ENCODE data around the gene TIAM2.

TIAM2 gene

GRCh38 chr6:155026022-155026705, 31.0 kb downstream of the TIAM2 start:
- no peak for DNase-seq

- no peak for DNase-seq
Observed at GRCh38 chr6:155026706-155027045, 31.6 kb downstream of the TIAM2 start.

DNA sequence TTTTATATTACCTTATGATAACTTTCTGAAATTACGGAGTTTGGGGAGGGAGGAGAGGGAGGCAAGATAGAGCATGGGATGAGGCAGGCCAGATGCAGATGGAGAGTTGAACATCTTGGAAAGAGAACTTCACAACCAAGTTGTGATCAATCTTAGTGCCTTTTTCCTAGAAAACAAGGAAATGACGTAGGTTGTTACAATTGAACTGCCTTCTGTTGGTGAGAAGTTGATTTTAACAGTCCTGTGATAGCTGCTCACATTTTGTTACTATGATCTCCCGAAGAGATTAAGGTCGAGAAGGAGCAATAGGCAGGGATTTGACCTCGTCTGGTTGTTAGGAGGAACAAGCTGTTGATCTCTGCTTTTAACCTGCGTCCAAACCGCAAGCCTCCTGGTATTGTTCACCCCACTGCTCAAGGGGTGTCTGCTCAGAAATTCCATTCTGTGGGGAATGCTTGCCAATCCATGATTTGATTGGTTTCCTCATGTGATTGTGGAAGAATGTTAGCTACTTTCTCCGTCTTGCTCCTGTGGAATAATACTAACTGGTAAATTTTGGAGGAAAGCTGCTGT, 35.1 kb downstream of the TIAM2 start:
- DNase-seq = no peak

DNA sequence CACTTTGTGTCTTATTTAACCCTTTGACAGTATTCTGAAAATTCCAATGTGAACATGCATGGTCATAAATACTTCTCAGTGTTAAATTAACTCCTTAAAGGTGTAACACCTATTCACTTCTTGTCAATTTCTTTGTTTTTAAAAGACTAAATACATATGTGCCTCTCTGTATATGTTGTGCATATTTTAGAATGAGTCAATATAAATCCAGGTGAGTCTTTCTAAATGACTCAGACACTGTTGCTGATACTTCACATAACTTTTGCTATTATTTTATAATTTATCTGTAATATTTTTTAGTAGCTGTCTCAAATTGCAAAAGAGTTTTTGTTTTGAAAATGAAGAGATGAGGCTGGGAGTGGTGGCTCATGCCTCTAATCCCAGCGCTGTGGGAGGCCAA, 36.0 kb downstream of the TIAM2 start:
- no peak for DNase-seq

GRCh38 chr6:155033021-155033791, 38.1 kb downstream of the TIAM2 start:
- no peak for DNase-seq

DNA sequence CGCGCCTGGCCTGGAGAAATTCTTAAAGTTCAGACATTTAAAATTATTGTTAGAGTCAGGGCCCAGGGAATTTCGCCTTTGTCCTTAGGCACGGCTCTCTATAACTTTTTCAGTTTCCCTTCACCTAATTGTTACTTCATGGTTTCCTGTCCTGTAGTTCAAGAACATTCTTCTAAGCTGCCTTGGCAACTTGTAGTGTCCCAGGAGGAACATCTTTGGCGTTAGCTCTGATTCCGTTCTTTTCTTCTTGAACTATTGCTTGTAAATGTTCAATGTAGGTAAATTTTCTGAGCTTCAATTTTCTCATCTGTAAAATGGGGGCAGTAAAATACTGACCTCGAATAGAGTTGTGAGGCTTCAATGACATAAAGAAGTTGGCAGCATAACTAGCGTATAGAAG, 41.8 kb downstream of the TIAM2 start:
- DNase-seq = no peak

GRCh38 chr6:155038104-155038503, 43.0 kb downstream of the TIAM2 start:
- DNase-seq = no peak

- DNase-seq = no peak
Observed at GRCh38 chr6:155038527-155038926, 43.4 kb downstream of the TIAM2 start.

GRCh38 chr6:155039618-155040017, 44.5 kb downstream of the TIAM2 start:
- no peak for DNase-seq

GRCh38 chr6:155040154-155040553, 45.0 kb downstream of the TIAM2 start:
- no peak for DNase-seq

DNA sequence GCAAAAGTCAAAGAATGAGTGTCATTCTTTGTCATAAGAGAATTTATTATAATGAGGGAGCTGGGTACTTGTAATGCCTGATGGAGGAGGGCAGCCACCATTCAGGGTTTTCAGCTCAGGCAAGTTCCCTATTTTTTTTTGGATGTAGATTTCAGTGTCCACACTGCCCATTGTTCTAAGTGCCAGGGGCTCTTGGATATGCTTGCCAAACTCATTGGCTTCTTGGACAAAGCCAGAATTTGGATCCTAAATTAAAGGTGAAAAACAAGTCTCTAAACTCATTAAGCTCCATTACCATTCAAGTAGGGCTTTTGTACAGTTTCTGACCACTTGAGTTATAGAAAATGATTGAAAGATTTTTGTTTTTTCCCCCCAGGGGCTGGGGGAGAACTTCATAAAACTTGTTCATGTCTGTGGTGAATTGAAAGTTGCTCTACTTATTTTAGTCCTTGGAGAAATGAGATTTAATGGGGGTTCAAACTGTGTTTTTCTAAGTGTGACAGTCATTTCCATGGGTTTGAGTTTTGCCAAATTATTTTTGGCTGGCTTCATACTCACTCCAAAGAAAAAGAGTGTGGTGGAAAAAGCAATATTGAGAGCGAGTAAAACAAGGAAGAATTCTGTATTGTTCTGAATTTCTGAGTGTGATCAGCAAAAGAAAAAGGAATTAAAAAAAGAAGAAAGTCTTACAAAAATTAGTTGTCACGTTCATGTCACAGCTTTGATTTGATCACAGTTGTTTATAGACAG, 46.0 kb downstream of the TIAM2 start:
- no peak for DNase-seq

- DNase-seq = no peak
Observed at GRCh38 chr6:155041741-155042279, 46.7 kb downstream of the TIAM2 start.

DNA sequence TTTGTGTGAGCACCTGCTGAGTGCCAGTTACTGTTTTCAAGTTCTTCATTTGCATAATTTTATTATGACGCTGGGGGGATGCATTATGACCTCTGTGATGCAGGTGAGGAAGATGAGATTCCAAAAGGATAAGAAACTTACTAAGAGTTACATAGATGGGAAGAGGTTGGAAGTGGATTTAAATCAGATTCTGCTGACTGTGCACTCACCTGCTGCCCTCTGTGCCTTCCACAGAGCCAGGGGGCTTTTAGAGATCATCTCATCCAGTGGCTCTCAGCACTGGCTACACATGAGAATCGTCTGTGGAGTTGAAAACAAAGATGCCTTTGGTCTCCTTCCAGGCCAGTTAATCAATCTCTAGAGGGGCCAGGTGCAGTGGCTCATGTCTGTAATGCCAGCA, 47.9 kb downstream of the TIAM2 start:
- DNase-seq = no peak

- DNase-seq = no peak
Observed at GRCh38 chr6:155045561-155046404, 50.7 kb downstream of the TIAM2 start.

DNA sequence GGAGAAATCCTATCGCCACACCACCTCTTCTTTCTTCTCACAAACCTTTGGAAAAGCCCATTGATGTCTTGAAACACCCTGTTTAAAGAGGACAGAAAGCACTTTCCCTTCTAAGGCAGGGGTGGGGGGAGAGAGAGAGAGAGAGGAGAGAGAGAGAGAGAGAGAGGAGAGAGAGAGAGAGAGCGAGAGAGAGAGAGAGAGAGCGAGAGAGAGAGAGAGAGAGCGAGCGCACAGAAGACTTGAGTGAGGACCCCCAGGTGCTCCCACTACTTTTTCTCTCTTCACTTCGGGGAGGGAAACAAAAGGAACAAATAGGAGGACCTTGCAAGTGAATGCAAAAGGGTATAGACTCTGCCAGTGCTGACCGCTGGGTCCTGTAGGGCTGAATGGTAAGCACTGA, 52.4 kb downstream of the TIAM2 start:
- DNase-seq = no peak

DNA sequence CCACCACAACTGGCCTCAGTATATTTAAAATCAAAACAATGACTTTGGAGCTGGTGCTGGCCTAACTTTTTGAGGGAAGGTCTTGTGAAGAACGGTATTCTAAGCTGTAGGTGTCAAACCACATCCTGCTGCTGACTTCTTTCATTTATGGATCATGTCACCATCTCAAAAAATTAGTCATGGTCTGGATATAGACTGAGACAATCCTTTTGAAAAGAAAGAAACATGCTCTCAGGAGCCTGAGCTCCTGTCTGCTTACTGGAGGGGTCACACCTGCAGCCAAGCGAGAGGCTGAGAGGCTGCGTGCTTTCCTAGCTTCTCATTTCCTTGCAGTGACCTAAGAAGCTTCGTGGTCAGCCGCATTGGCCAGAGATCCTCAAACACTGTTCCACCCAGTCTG, 55.2 kb downstream of the TIAM2 start:
- DNase-seq = peak; percentile 22

GRCh38 chr6:155054491-155055250, 59.6 kb downstream of the TIAM2 start:
- no peak for DNase-seq

GRCh38 chr6:155055729-155056128, 60.6 kb downstream of the TIAM2 start:
- no peak for DNase-seq

GRCh38 chr6:155056756-155057155, 61.6 kb downstream of the TIAM2 start:
- no peak for DNase-seq

DNA sequence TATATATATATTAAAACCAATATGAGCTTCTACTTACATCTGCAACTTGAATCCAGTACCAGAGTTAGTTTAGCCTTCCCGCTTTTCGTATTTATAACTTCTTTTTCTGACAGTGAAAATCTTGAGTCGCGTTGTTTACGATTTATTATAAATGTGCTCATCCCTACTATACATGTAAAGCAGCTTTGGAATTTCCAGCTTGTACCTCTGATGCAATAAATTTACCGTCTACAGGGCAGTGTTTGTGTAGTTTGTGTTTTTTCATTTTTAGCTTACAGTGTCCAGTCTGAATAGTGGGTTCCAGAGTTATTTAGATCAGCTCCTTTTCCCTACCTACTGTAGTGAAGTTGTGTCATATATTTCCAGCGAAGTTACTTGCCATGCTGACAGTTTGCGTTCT, 66.3 kb downstream of the TIAM2 start:
- no peak for DNase-seq

DNA sequence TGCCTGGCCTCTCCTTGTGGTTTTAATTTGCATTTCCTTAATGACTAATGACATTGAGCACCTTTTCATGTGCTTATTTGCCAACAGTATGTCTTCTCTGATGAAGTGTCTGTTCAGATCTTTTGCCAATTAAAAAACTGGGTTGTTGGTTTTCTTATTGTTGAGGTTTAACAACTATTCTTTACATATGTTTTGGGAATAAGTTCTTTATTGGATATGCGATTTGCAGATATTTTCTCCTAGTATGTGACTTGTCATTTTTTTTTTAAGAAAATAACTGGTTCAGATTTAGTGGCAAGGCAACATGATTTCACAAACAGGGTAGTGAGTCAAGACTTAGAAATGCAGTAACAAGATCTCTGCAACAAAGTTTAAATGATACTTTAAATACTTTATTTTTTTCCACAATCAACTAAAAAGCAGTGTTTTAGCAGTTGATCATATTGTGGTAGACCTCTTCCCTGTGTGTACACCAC, 67.8 kb downstream of the TIAM2 start:
- DNase-seq = no peak

DNA sequence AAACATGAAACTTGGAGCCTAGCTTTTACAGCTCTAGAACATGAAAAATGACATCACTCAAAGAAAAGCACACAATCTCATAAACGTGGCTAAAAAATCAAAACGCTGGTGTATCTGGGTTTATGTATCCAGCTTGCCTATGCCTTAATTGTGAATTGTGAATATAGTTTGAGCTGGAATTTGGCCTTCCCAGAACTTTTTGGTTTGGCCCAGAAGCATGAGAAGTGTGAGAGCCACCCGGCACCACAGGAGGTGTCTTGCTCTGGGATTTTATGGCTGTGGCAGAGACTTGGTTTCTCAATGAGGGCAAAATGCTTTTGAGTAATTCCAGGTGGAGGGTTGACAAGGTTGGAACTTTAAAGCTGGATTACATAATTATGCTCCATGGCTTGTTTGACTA, 69.2 kb downstream of the TIAM2 start:
- DNase-seq = no peak

All from stimulated activated CD4-positive, alpha-beta T cell treated with anti-CD3 and anti-CD28 coated beads, Interleukin-12 subunit alpha, Interleukin-12 subunit beta, amount 100 ng/mL, for 4 hours (primary cell).